ENCODE data around the gene GPER1.
A peak's percentile ranks its signal among the peaks of the same experiment; 100 is the strongest.
"Not testable (repeated sequence)": the region's sequence is repeated elsewhere in the genome, so short reads cannot be mapped to it uniquely, and the experiment has no call there.

Gene GPER1

GRCh38 chr7:1087952-1088920 is at the start of gene GPER1:
GPER1 (plus strand) TSS chr7:1088113; CDS start chr7:1091729, 3,616 bp downstream.
- H3K4me3 Mint-ChIP-seq = peak within 1 kb of the TSS; percentile 63
- H3K4me1 Mint-ChIP-seq (ENCODE audit: low read depth) = peaks cover 8% of the 10 kb centered on the region
- no peaks in the 10 kb centered on the region for H3K9me3 Mint-ChIP-seq (ENCODE audit: low read depth)
- H3K36me3 Mint-ChIP-seq = no peaks in the 10 kb centered on the region
- H3K27ac Mint-ChIP-seq = no peak within 1 kb of the TSS
- H3K27me3 Mint-ChIP-seq = no peaks in the 10 kb centered on the region

DNA sequence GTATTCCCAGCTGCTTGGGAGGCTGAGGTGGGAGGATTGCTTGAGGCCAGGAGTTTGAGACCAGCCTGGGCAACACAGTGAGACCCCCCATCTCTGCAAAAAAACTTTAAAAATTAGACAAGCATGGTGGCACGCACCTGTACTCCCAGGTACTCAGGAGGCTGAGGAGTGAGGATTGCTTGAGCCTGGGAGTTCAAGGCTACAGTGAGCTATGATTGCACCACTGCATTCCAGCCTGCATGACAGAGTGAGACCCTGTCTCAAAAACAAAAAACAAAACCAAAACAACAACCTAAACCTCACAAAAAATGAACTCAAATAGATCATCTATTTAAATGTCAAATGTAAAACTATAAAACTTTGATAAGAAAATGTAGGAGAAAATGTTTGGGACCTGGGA is 47.7 kb upstream of the GPER1 start:
- H3K4me3 Mint-ChIP-seq; H3K36me3 Mint-ChIP-seq; H3K9me3 Mint-ChIP-seq (ENCODE audit: low read depth); H3K27me3 Mint-ChIP-seq; H3K27ac Mint-ChIP-seq: not testable (repeated sequence)
- peaks cover 23% of the 10 kb centered on the region for H3K4me1 Mint-ChIP-seq (ENCODE audit: low read depth)

- H3K4me3 Mint-ChIP-seq = no peak overlapping the region
- H3K27me3 Mint-ChIP-seq = no peaks in the 10 kb centered on the region
- no peak overlapping the region for H3K27ac Mint-ChIP-seq
- H3K36me3 Mint-ChIP-seq = no peaks in the 10 kb centered on the region
- H3K9me3 Mint-ChIP-seq (ENCODE audit: low read depth) = no peaks in the 10 kb centered on the region
- H3K4me1 Mint-ChIP-seq (ENCODE audit: low read depth) = peaks cover 29% of the 10 kb centered on the region
Observed at GRCh38 chr7:1040790-1041189, 47.1 kb upstream of the GPER1 start.

GRCh38 chr7:1041551-1042491 is 46.1 kb upstream of the GPER1 start:
- Mint-ChIP-seq H3K36me3 (no peaks in the 10 kb centered on the region), H3K27me3 (no peaks in the 10 kb centered on the region), H3K4me3 (no peak overlapping the region), H3K9me3 (ENCODE audit: low read depth) (no peaks in the 10 kb centered on the region), H3K27ac (no peak overlapping the region), H3K4me1 (ENCODE audit: low read depth) (peaks cover 37% of the 10 kb centered on the region)

- peaks cover 43% of the 10 kb centered on the region for H3K4me1 Mint-ChIP-seq (ENCODE audit: low read depth)
Observed at GRCh38 chr7:1042492-1042833, 45.5 kb upstream of the GPER1 start.

GRCh38 chr7:1043552-1044188 is 44.2 kb upstream of the GPER1 start:
- H3K4me1 Mint-ChIP-seq (ENCODE audit: low read depth) = peaks cover 54% of the 10 kb centered on the region
- H3K27ac Mint-ChIP-seq = peak overlapping the region; percentile 79
- no peaks in the 10 kb centered on the region for H3K27me3 Mint-ChIP-seq
- no peaks in the 10 kb centered on the region for H3K36me3 Mint-ChIP-seq
- peak overlapping the region; percentile 82 for H3K4me3 Mint-ChIP-seq
- no peaks in the 10 kb centered on the region for H3K9me3 Mint-ChIP-seq (ENCODE audit: low read depth)

More at GRCh38 chr7:1042492-1042833, 45.5 kb upstream of the GPER1 start:
- H3K9me3 Mint-ChIP-seq (ENCODE audit: low read depth) = no peaks in the 10 kb centered on the region
- no peaks in the 10 kb centered on the region for H3K27me3 Mint-ChIP-seq
- no peak overlapping the region for H3K4me3 Mint-ChIP-seq
- H3K36me3 Mint-ChIP-seq = no peaks in the 10 kb centered on the region
- H3K27ac Mint-ChIP-seq = no peak overlapping the region

DNA sequence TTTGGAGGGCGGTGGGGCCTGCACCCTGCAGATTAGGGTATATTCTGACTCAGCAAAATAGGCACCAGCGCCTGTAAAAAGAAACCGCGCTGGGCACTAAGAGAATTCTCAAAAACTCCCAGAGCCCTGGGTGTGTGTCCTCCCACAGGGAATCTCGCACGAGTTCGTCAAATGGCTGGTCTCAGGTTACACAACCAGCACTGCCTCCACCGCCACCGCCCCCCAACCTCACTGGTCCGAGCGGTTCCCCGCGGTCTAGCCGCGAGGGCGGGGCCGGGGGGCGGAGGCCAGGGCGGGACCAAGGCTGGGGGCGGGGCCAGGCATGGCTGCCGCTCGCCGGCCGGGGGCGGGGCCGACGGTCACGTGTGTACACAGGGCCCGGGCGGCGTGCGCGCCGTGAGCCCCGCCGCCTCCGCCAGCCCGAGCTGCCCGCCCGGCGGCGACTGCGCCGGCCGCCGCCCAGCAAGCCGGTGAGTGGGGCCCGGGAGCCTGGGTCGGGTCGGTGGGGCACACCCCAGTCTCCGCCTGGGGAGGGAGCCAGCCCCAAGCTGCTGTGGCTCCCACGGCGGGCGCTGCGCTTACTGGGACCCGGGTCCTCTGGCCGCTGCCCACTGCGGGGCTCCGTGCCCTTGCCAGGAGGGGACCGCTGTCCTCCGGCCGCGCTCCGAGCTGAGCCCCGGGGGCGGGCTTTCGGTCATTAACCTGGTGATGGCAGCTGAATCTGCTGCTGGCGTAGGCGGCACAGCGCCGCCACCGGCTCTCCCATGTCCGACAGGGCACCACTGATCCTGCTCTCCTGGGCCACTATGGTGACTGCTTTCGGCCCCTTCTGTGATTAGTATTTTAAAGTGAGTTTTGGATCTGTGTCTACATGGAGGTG is 43.5 kb upstream of the GPER1 start, which contains the start of gene GPR146:
TSS of gene GPR146 (plus strand) at position 358 of the 880 bp plus-strand sequence. CDS start 12,970 bp downstream, outside the sequence.
- H3K4me1 Mint-ChIP-seq (ENCODE audit: low read depth) = peaks cover 61% of the 10 kb centered on the region

DNA sequence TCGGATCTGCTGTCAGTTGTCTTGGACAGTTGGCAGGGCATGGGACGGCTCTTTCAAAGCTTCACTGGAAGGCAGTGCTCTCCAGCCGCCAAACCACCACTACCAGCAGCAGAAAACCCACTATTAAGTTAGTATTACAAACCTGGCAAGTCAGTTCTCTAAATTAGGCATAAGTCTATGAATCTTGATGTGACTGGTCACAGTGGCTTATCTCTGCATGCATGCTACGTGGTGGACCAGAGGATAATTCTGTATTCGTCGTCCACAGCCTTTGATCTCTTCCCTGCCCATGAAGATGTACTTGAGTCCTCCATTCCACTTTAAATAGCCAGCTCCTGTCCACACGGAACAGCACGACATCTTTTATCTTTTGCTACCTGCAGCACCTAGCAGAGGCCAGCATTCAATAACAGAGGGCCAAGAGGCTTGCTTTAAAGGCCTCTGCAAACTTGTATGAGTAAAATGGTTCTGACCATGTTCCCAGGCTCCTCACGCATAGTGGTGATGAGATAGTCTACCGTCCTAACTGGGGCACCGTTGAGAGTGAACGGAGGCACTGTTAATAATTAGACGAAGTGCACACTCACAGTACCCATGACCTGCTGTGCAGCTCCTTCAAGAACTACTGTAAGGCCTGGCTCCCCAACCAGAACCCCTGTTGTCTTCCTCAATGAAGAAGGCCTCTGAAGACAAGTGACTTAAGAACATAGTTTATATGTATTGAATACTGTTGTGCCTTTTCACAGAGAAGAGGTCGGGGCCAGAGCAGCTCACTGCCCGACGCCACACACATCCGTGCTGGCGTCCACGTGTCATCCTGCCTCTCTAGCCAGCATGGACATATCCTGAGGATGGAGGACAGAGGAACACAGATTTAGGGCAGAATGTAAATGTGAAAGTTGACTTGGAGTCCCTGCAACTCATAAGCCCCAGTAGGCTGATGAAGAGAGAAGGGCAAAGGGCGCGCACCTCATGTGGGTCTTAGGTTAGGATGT is 42.5 kb upstream of the GPER1 start:
- Mint-ChIP-seq H3K27ac (peak overlapping the region; percentile 37), H3K4me1 (ENCODE audit: low read depth) (peaks cover 68% of the 10 kb centered on the region), H3K27me3 (no peaks in the 10 kb centered on the region)

More for the DNA sequence above, 43.5 kb upstream of the GPER1 start, which contains the start of gene GPR146:
- H3K36me3 Mint-ChIP-seq = no peaks in the 10 kb centered on the region
- peak within 1 kb of the TSS; percentile 87 for H3K4me3 Mint-ChIP-seq
- H3K27ac Mint-ChIP-seq = peak within 1 kb of the TSS; percentile 79
- no peaks in the 10 kb centered on the region for H3K9me3 Mint-ChIP-seq (ENCODE audit: low read depth)
- H3K27me3 Mint-ChIP-seq = no peaks in the 10 kb centered on the region

DNA sequence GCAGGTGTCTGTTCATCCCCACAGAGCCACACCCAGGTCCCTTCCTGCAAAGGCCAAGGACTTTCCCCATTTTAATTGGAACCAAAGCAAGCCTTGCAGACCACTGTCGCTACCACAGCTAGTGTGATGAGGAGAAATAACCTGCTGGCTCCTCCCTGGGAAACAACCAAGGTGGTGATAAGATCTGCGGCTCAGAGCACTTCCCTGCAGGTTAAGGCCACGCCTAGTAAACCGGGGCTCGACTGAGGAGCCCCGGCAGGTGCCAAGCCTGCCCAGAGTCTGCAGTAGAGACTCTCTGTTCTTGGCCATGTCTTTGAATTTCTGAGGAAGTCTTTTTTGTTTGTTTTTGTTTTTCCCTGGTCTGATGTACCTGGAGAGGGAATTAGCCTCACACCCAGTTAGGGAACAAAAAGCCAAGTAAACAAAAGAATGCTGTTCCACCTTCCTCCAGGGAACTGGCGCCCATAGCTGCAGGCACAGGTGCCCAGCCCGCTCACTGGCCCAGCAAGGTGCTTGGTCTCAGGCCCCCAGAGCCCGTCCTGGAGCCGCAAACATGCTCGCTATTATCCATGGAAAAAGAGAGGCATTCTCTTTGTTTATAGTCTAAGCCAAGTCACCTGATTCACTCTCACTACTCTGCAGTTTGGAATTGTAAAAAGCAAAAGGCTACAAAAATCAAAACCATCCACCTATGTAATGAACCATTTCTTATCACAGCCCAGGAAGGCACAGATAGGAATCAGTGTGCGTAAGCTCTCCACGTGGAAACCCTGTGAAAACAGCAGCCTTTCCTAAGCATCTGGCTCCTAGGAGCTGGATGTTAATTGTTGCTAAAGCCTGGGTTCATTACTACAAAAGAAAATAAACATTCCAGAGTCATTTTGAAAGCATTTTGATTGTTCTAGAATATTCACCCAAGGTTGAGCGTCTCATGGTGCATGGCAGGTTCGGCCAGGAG is 40.9 kb upstream of the GPER1 start:
- Mint-ChIP-seq H3K27ac (no peak overlapping the region), H3K4me3 (peak overlapping the region; percentile 18), H3K4me1 (ENCODE audit: low read depth) (peaks cover 70% of the 10 kb centered on the region), H3K36me3 (no peaks in the 10 kb centered on the region), H3K27me3 (no peaks in the 10 kb centered on the region), H3K9me3 (ENCODE audit: low read depth) (no peaks in the 10 kb centered on the region)

More for the DNA sequence above, 42.5 kb upstream of the GPER1 start:
- Mint-ChIP-seq H3K4me3 (peak overlapping the region; percentile 87), H3K9me3 (ENCODE audit: low read depth) (no peaks in the 10 kb centered on the region), H3K36me3 (no peaks in the 10 kb centered on the region)

DNA sequence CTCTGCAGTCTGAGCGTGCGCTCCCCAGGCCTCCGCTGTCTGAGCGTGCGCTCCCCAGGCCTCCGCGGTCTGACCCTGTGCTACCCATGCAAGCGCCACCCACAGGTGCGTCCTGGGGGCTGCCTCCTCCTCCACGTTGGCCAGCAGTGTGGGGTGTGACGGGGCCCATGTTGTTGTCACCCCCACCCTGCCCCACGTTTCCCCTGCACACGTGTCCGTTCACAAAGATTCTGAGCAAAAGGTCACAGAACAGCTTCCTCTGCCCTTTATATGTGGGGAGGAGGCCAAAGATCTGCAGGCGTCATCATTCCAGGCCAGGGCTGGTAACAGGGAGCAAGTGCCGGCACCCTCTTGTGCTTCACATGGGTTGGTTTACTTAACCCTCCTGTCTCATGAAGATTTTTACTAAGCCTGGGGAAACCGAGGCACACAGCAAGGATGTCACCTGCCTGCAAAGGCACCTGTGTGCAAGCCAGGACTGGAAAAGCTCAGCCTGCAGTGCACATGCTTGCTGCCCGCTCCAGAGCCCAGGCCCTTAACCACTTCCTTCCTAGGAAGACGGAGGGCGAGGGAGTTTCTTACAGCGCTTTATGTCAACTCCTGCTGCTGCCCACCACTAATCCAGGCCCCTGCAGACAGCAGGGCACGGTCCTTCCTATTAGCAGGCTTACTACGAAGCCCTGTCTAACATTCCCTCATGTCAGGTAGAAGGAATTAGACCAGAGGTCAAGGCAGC is 38.7 kb upstream of the GPER1 start:
- no peaks in the 10 kb centered on the region for H3K36me3 Mint-ChIP-seq
- H3K4me1 Mint-ChIP-seq (ENCODE audit: low read depth) = peaks cover 58% of the 10 kb centered on the region
- peak overlapping the region; percentile 42 for H3K4me3 Mint-ChIP-seq
- H3K27ac Mint-ChIP-seq = no peak overlapping the region
- H3K27me3 Mint-ChIP-seq = no peaks in the 10 kb centered on the region
- H3K9me3 Mint-ChIP-seq (ENCODE audit: low read depth) = no peaks in the 10 kb centered on the region

DNA sequence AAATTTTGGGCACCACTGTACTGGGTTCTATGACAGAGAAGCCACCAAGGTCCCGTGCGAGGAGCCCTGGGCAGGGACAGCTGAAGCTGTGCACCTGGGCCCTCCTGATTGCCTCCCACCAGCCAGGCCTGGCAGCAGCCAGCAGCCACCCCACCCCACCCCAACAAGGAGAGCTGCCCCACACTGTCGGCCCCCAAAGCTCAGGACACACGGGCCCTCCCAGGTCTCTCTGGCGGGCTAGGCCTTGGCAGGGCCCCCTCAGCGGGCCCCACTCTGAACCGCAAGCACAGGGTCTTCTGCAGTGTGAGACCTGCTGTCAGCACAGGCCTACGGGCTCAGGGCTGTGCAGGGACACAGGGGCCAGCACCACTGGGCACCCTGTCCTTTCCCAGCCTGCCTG is 38.1 kb upstream of the GPER1 start:
- Mint-ChIP-seq H3K9me3 (ENCODE audit: low read depth) (no peaks in the 10 kb centered on the region), H3K36me3 (no peaks in the 10 kb centered on the region), H3K27me3 (no peaks in the 10 kb centered on the region), H3K4me3 (no peak overlapping the region), H3K4me1 (ENCODE audit: low read depth) (peaks cover 62% of the 10 kb centered on the region), H3K27ac (no peak overlapping the region)

All from activated naive CD8-positive, alpha-beta T cell (primary cell).